Gastroesophageal sphincter (tissue), 3 donors: ENCODE results near the gene THEM4.

Experiments used
- CTCF ChIP-seq, 4 experiments: fragments of 200-600 bp in 2 of 4; fragments of 450-650 bp in 2 of 4; sonication (generic) in 1 of 4; IDR thresholded peaks; one replicate each; pipeline ENCODE4 v1.5.1; 2017 to 2019; ENCODE audit warnings: antibody characterized with exemption in 4 of 4, mild to moderate bottlenecking in 2 of 4, moderate library complexity in 2 of 4
- POLR2A ChIP-seq, 2 donors: fragments of 450-650 bp; IDR thresholded peaks; one replicate each; pipeline ENCODE4 v1.6.1; 2017; ENCODE audit warnings: antibody characterized with exemption in 2 of 2, mild to moderate bottlenecking in 2 of 2, moderate library complexity in 1 of 2
- POLR2AphosphoS5 ChIP-seq: sonication (generic); formaldehyde crosslinking; IDR thresholded peaks from one replicate; pipeline ENCODE4 v1.6.1; 2017; ENCODE audit warnings: antibody characterized with exemption

GRCh38 chr1:151846686-151847237 lies 62.5 kb downstream of the THEM4 start:
- TF ChIP-seq CTCF (IDR thresholded peaks at IDR 0.05), result no peak
- TF ChIP-seq POLR2A (IDR thresholded peaks at IDR 0.05), result no peak
- no peak for TF ChIP-seq POLR2AphosphoS5
